Glutamatergic neuron (in vitro differentiated cells): Measurements from ENCODE around the gene ADAM33. TPM values are rescaled to one million over a fixed set of nuclear protein-coding genes. Genes with fewer than 3 reads are reported as not detected.
A peak's percentile ranks its signal among the peaks of the same experiment; 100 is the strongest.

Experiments used
- DNase-seq: peaks from one replicate; pipeline ENCODE4 v3.0.0; 2022
- H3K27ac Mint-ChIP-seq: one replicate; pipeline ENCODE4 v1.8.0; 2020; ENCODE audit warnings: mild to moderate bottlenecking, mixed read lengths, inconsistent platforms; ENCODE audit not compliant: unreplicated experiment
- H3K27me3 Mint-ChIP-seq: one replicate; pipeline ENCODE4 v1.8.0; 2020; ENCODE audit warnings: mild to moderate bottlenecking, moderate library complexity, mixed read lengths, inconsistent platforms; ENCODE audit not compliant: unreplicated experiment
- H3K36me3 Mint-ChIP-seq: one replicate; pipeline ENCODE4 v1.8.0; 2020; ENCODE audit warnings: mild to moderate bottlenecking, mixed read lengths, inconsistent platforms; ENCODE audit not compliant: unreplicated experiment
- H3K4me1 Mint-ChIP-seq: one replicate; pipeline ENCODE4 v1.8.0; 2020; ENCODE audit warnings: mild to moderate bottlenecking, low read depth, mixed read lengths, inconsistent platforms; ENCODE audit not compliant: unreplicated experiment
- H3K4me3 Mint-ChIP-seq: one replicate; pipeline ENCODE4 v1.8.0; 2020; ENCODE audit warnings: mild to moderate bottlenecking, mixed read lengths, inconsistent platforms; ENCODE audit not compliant: unreplicated experiment
- H3K9me3 Mint-ChIP-seq: one replicate; pipeline ENCODE4 v1.8.0; 2020; ENCODE audit warnings: mild to moderate bottlenecking, moderate library complexity, mixed read lengths, inconsistent platforms; ENCODE audit not compliant: unreplicated experiment
- CTCF ChIP-seq: fragments of 200-600 bp; sonication (generic); IDR thresholded peaks from one replicate; pipeline ENCODE4 v1.5.0; 2021; ENCODE audit not compliant: partially characterized antibody, unreplicated experiment
- total RNA-seq: library from RNA; stranded (reverse); fragmentation: NEBNext Ultra II Directional; extraction: Animal tissue kit (Norgen Biotek cat#: 25700); gene quantifications from one replicate; pipeline ENCODE4 v1.2.1, GENCODE V29; 2021; ENCODE audit not compliant: unreplicated experiment

The ADAM33 gene
- total RNA-seq, 1 donor from 2014 or later: 0.27 TPM

- H3K36me3 Mint-ChIP-seq: no peaks in the 10 kb centered on the region
- no peak for TF ChIP-seq CTCF
- H3K27me3 Mint-ChIP-seq: peaks cover 12% of the 10 kb centered on the region
- H3K4me1 Mint-ChIP-seq: peaks cover 12% of the 10 kb centered on the region
- peak; percentile 10 for DNase-seq
- H3K9me3 Mint-ChIP-seq: peaks cover 4% of the 10 kb centered on the region
- H3K4me3 Mint-ChIP-seq: no peak overlapping the region
- H3K27ac Mint-ChIP-seq: no peak overlapping the region
Observed at GRCh38 chr20:3658019-3658715, 23.6 kb downstream of the ADAM33 start.

- Mint-ChIP-seq H3K27ac (no peak overlapping the region), H3K4me1 (peaks cover 16% of the 10 kb centered on the region), H3K9me3 (peaks cover 2% of the 10 kb centered on the region), H3K27me3 (peaks cover 4% of the 10 kb centered on the region), H3K36me3 (no peaks in the 10 kb centered on the region), H3K4me3 (no peak overlapping the region)
- no peak for TF ChIP-seq CTCF
- no peak for DNase-seq
Observed at GRCh38 chr20:3655131-3655405, 26.7 kb downstream of the ADAM33 start.

GRCh38 chr20:3654326-3655130, 27.3 kb downstream of the ADAM33 start:
- Mint-ChIP-seq H3K36me3 (no peaks in the 10 kb centered on the region), H3K4me3 (no peak overlapping the region), H3K27me3 (peaks cover 4% of the 10 kb centered on the region), H3K4me1 (peaks cover 16% of the 10 kb centered on the region), H3K9me3 (peaks cover 2% of the 10 kb centered on the region), H3K27ac (no peak overlapping the region)
- no peak for TF ChIP-seq CTCF
- no peak for DNase-seq

GRCh38 chr20:3653921-3654320, 27.9 kb downstream of the ADAM33 start:
- no peaks in the 10 kb centered on the region for H3K9me3 Mint-ChIP-seq
- TF ChIP-seq CTCF: no peak
- H3K4me3 Mint-ChIP-seq: no peak overlapping the region
- no peak overlapping the region for H3K27ac Mint-ChIP-seq
- H3K27me3 Mint-ChIP-seq: peaks cover under 1% of the 10 kb centered on the region
- no peak for DNase-seq
- H3K36me3 Mint-ChIP-seq: no peaks in the 10 kb centered on the region
- H3K4me1 Mint-ChIP-seq: peaks cover 15% of the 10 kb centered on the region
